Liver (tissue), 9 donors: ENCODE results near the gene DHX35. TPM values are rescaled to one million over a fixed set of nuclear protein-coding genes. Genes with fewer than 3 reads are reported as not detected.

Experiments used
- DNase-seq: peaks from one replicate; pipeline ENCODE4 v3.0.0-alpha.2; 2017; ENCODE audit warnings: low spot score
- H3K27ac ChIP-seq, 2 donors: one replicate each; pipeline ENCODE4 v1.7.0; 2013; ENCODE audit warnings: inconsistent platforms in 2 of 2, low read length in 2 of 2, control low read depth in 1 of 2, low read depth in 1 of 2, mild to moderate bottlenecking in 1 of 2
- H3K27me3 ChIP-seq, 4 donors: one replicate each; pipeline versions ENCODE4 v1.6.1 to v1.7.0; 2013; ENCODE audit warnings: low read length in 3 of 4, inconsistent platforms in 1 of 4, mild to moderate bottlenecking in 1 of 4, moderate library complexity in 1 of 4; ENCODE audit not compliant: control insufficient read depth in 4 of 4, insufficient read depth in 4 of 4
- H3K36me3 ChIP-seq, 4 donors: one replicate each; pipeline versions ENCODE4 v1.6.1 to v1.7.0; 2013; ENCODE audit warnings: low read length in 3 of 4, mild to moderate bottlenecking in 3 of 4, low read depth in 1 of 4, moderate library complexity in 1 of 4; ENCODE audit not compliant: control insufficient read depth in 4 of 4, insufficient read depth in 3 of 4
- H3K4me1 ChIP-seq, 4 donors: one replicate each; pipeline versions ENCODE4 v1.6.1 to v1.7.0; 2013; ENCODE audit warnings: low read length in 3 of 4, mild to moderate bottlenecking in 3 of 4, moderate library complexity in 1 of 4; ENCODE audit not compliant: control insufficient read depth in 4 of 4, insufficient read depth in 4 of 4
- H3K4me3 ChIP-seq, 3 donors: one replicate each; pipeline versions ENCODE4 v1.6.1 to v1.7.0; 2013; ENCODE audit warnings: low read length in 3 of 3, control low read depth in 1 of 3, low read depth in 1 of 3, mild to moderate bottlenecking in 1 of 3
- H3K9ac ChIP-seq, 2 donors: one replicate each; pipeline ENCODE4 v1.7.0; 2013; ENCODE audit warnings: low read length in 2 of 2, mild to moderate bottlenecking in 2 of 2, moderate library complexity in 2 of 2, control low read depth in 1 of 2, low read depth in 1 of 2
- H3K9me3 ChIP-seq, 4 donors: one replicate each; pipeline versions ENCODE4 v1.6.1 to v1.7.0; 2013; ENCODE audit warnings: low read length in 3 of 4; ENCODE audit not compliant: control insufficient read depth in 4 of 4
- ATF3 ChIP-seq: IDR thresholded peaks from 2 replicates; pipeline ENCODE4 v1.6.1; 2016; ENCODE audit warnings: antibody characterized with exemption
- CTCF ChIP-seq: fragments of 150-350 bp; IDR thresholded peaks from 2 replicates; pipeline ENCODE4 v1.5.1; 2017; ENCODE audit warnings: improper control_type of control experiment, low read depth, low read length; ENCODE audit not compliant: missing input control
- EGR1 ChIP-seq, 2 donors: IDR thresholded peaks; 2 replicates each; pipeline ENCODE4 v1.6.1; 2016 to 2018; ENCODE audit warnings: antibody characterized with exemption in 2 of 2, low read depth in 2 of 2
- FOXA1 ChIP-seq: IDR thresholded peaks from 2 replicates; pipeline ENCODE4 v1.6.1; 2016; ENCODE audit warnings: antibody characterized with exemption
- FOXA2 ChIP-seq: IDR thresholded peaks from 2 replicates; pipeline ENCODE4 v1.6.1; 2016; ENCODE audit warnings: antibody characterized with exemption
- GABPA ChIP-seq, 2 donors: IDR thresholded peaks in 1 of 2; conservative IDR thresholded peaks in 1 of 2; 2 replicates each; pipeline ENCODE4 v1.6.1; 2016; ENCODE audit warnings: antibody characterized with exemption in 2 of 2, mild to moderate bottlenecking in 1 of 2, moderate library complexity in 1 of 2
- HNF4A ChIP-seq, 2 donors: conservative IDR thresholded peaks; 2 replicates each; pipeline ENCODE4 v1.6.1; 2016; ENCODE audit warnings: antibody characterized with exemption in 2 of 2, mild to moderate bottlenecking in 2 of 2
- HNF4G ChIP-seq: IDR thresholded peaks from 2 replicates; pipeline ENCODE4 v1.6.1; 2016; ENCODE audit warnings: antibody characterized with exemption
- JUND ChIP-seq, 2 donors: IDR thresholded peaks; 2 replicates each; pipeline ENCODE4 v1.6.1; 2016; ENCODE audit warnings: antibody characterized with exemption in 2 of 2
- MAX ChIP-seq: IDR thresholded peaks from 2 replicates; pipeline ENCODE4 v1.6.1; 2016; ENCODE audit warnings: antibody characterized with exemption
- NR2F2 ChIP-seq: IDR thresholded peaks from 2 replicates; pipeline ENCODE4 v1.6.1; 2016; ENCODE audit warnings: antibody characterized with exemption
- RAD21 ChIP-seq, 2 donors: IDR thresholded peaks; 2 replicates each; pipeline ENCODE4 v1.6.1; 2016; ENCODE audit warnings: antibody characterized with exemption in 2 of 2, mild to moderate bottlenecking in 2 of 2
- REST ChIP-seq: IDR thresholded peaks from 2 replicates; pipeline ENCODE4 v1.6.1; 2016; ENCODE audit warnings: antibody characterized with exemption, mild to moderate bottlenecking
- RXRA ChIP-seq, 2 donors: IDR thresholded peaks; 2 replicates each; pipeline ENCODE4 v1.6.1; 2017 to 2018; ENCODE audit warnings: antibody characterized with exemption in 2 of 2, mild to moderate bottlenecking in 1 of 2
- SP1 ChIP-seq: IDR thresholded peaks from 2 replicates; pipeline ENCODE4 v1.6.1; 2018; ENCODE audit warnings: antibody characterized with exemption, mild to moderate bottlenecking
- TAF1 ChIP-seq: conservative IDR thresholded peaks from 2 replicates; pipeline ENCODE4 v1.6.1; 2016; ENCODE audit warnings: antibody characterized with exemption, mild to moderate bottlenecking
- YY1 ChIP-seq: IDR thresholded peaks from 2 replicates; pipeline ENCODE4 v1.6.1; 2016; ENCODE audit warnings: antibody characterized with exemption, mild to moderate bottlenecking
- ZBTB33 ChIP-seq: IDR thresholded peaks from 2 replicates; pipeline ENCODE4 v1.6.1; 2016; ENCODE audit warnings: antibody characterized with exemption
- WGBS: extraction: QIAGEN DNeasy Blood & Tissue Kit; methylation state at CpG from one replicate; pipeline ENCODE4 v1.1.7; 2013; 5-methylcytosine and 5-hydroxymethylcytosine counted together
- polyA plus RNA-seq, 2 donors: library from polyadenylated mRNA; stranded (reverse) in 1 of 2; unstranded in 1 of 2; fragments of 200-250 nt in 1 of 2; fragments of >200 nt in 1 of 2; fragmentation: Nextera tagmentation in 1 of 2; extraction: Ambion mirVana in 1 of 2; gene quantifications; one replicate each; pipeline versions ENCODE4 v1.2.1 to v1.2.3, GENCODE V29; 2013 to 2015
- total RNA-seq, 2 donors: library from RNA; depleted of rRNA; stranded (reverse); fragments of >200 nt; gene quantifications; one replicate each; pipeline ENCODE4 v1.2.3, GENCODE V29; 2014
- donor health status: healthy.
- donor health status: healthy.
- donor health status: healthy.
- donor health status: healthy.
- donor health status: healthy.

Gene DHX35
- total and polyA plus RNA-seq, 4 donors, result 2.7 to 10.6 (median 4.8) TPM

GRCh38 chr20:38932457-38933120, 29.6 kb upstream of the DHX35 start:
- Histone ChIP-seq H3K27ac (no peak overlapping the region), H3K4me3 (no peak overlapping the region), H3K4me1 (peaks cover 0 to 5% (median 1%) of the 10 kb centered on the region in 4 donors), H3K27me3 (no peaks in the 10 kb centered on the region), H3K9ac (no peak overlapping the region), H3K36me3 (no peaks in the 10 kb centered on the region), H3K9me3 (no peaks in the 10 kb centered on the region)
- DNase-seq, result no peak
- TF ChIP-seq YY1 (no peak), HNF4G (no peak), SP1 (no peak), NR2F2 (no peak), HNF4A (conservative IDR thresholded peaks at IDR 0.05) (no peak), ATF3 (no peak)
- 89% methylated on average over 9 of the region's 9 CpGs for WGBS

- 97% methylated on average over 5 of the region's 5 CpGs for WGBS
- Histone ChIP-seq H3K36me3 (no peaks in the 10 kb centered on the region), H3K9me3 (no peaks in the 10 kb centered on the region), H3K27ac (no peak overlapping the region), H3K27me3 (no peaks in the 10 kb centered on the region), H3K9ac (no peak overlapping the region), H3K4me1 (no peaks in the 10 kb centered on the region), H3K4me3 (no peak overlapping the region)
- TF ChIP-seq RXRA (IDR thresholded peaks at IDR 0.05), result no peak
- no peak for TF ChIP-seq GABPA (IDR thresholded peaks at IDR 0.05 in 1 of 2, conservative IDR thresholded peaks at IDR 0.05 in 1 of 2)
- no peak for TF ChIP-seq NR2F2
- TF ChIP-seq ZBTB33, result no peak
- TF ChIP-seq FOXA2, result no peak
- TF ChIP-seq JUND (IDR thresholded peaks at IDR 0.05), result no peak
- TF ChIP-seq FOXA1, result no peak
- no peak for TF ChIP-seq SP1
- TF ChIP-seq HNF4A (conservative IDR thresholded peaks at IDR 0.05), result no peak
- no peak for TF ChIP-seq MAX
- no peak for TF ChIP-seq REST
- no peak for TF ChIP-seq RAD21 (IDR thresholded peaks at IDR 0.05)
- TF ChIP-seq TAF1, result no peak
- no peak for TF ChIP-seq CTCF
- TF ChIP-seq ATF3, result no peak
- TF ChIP-seq EGR1 (IDR thresholded peaks at IDR 0.05; ENCODE audit: low read depth in 2 of 2), result no peak
- DNase-seq, result no peak
These were observed 27.6 kb upstream of the DHX35 start for GRCh38 chr20:38934530-38934929.
